ENCODE results near the gene RPL18A.

Gene RPL18A

GRCh38 chr19:17821190-17821589 is 38.5 kb upstream of the RPL18A start, which contains the start of gene INSL3:
INSL3 (minus strand) TSS chr19:17821519; CDS start chr19:17821506, 13 bp downstream.
- Histone ChIP-seq H3K4me2 (ENCODE audit: low read length) (no peak within 1 kb of the TSS), H4K8ac (ENCODE audit: low read depth, low read length) (no peak within 1 kb of the TSS), H3K79me1 (ENCODE audit: low read length) (no peaks in the 10 kb centered on the region), H2BK120ac (ENCODE audit: low read depth, low read length) (no peak within 1 kb of the TSS), H2BK15ac (replicated peaks; ENCODE audit: low read depth) (no peak within 1 kb of the TSS), H3K9ac (ENCODE audit: low read length) (no peak within 1 kb of the TSS), H3K4me3 (ENCODE audit: low read length) (no peak within 1 kb of the TSS), H3K4ac (ENCODE audit: low read depth, low read length) (no peak within 1 kb of the TSS), H3K56ac (ENCODE audit: low read length) (no peak within 1 kb of the TSS), H2BK5ac (ENCODE audit: low read length) (no peak within 1 kb of the TSS), H3K36me3 (ENCODE audit: control insufficient read depth, insufficient read depth, low read length) (no peaks in the 10 kb centered on the region), H2AK5ac (ENCODE audit: low read length) (no peak within 1 kb of the TSS), H3K79me2 (ENCODE audit: control insufficient read depth, insufficient read depth, low read length) (no peaks in the 10 kb centered on the region), H3K23ac (ENCODE audit: low read length) (no peak within 1 kb of the TSS), H3K4me1 (ENCODE audit: control insufficient read depth, low read depth, low read length) (no peaks in the 10 kb centered on the region), H3K27me3 (ENCODE audit: insufficient read depth, low read length, poor library complexity) (no peaks in the 10 kb centered on the region), H3K27ac (ENCODE audit: low read depth, low read length) (no peak within 1 kb of the TSS), H4K5ac (ENCODE audit: low read length) (no peak within 1 kb of the TSS), H3K18ac (ENCODE audit: low read length) (no peak within 1 kb of the TSS)
- WGBS (ENCODE audit: extremely low coverage, insufficient coverage, low lambda C conversion rate): no CpG with 5 or more reads among the region's 34 CpGs
- no peak for DNase-seq

- no peak overlapping the region for H4K5ac ChIP-seq (ENCODE audit: low read length)
- H3K4me3 ChIP-seq (ENCODE audit: low read length): no peak overlapping the region
- no peak overlapping the region for H4K8ac ChIP-seq (ENCODE audit: low read depth, low read length)
- H3K56ac ChIP-seq (ENCODE audit: low read length): no peak overlapping the region
- H3K79me2 ChIP-seq (ENCODE audit: control insufficient read depth, insufficient read depth, low read length): no peaks in the 10 kb centered on the region
- no peak overlapping the region for H3K23ac ChIP-seq (ENCODE audit: low read length)
- no peak overlapping the region for H3K4me2 ChIP-seq (ENCODE audit: low read length)
- no peak overlapping the region for H2BK5ac ChIP-seq (ENCODE audit: low read length)
- no peak overlapping the region for H3K9ac ChIP-seq (ENCODE audit: low read length)
- no CpG with 5 or more reads among the region's 8 CpGs for WGBS (ENCODE audit: extremely low coverage, insufficient coverage, low lambda C conversion rate)
- H3K27ac ChIP-seq (ENCODE audit: low read depth, low read length): no peak overlapping the region
- H3K27me3 ChIP-seq (ENCODE audit: insufficient read depth, low read length, poor library complexity): no peaks in the 10 kb centered on the region
- no peaks in the 10 kb centered on the region for H3K4me1 ChIP-seq (ENCODE audit: control insufficient read depth, low read depth, low read length)
- H3K18ac ChIP-seq (ENCODE audit: low read length): no peak overlapping the region
- H2BK15ac ChIP-seq (replicated peaks; ENCODE audit: low read depth): no peak overlapping the region
- no peak overlapping the region for H3K4ac ChIP-seq (ENCODE audit: low read depth, low read length)
- H3K36me3 ChIP-seq (ENCODE audit: control insufficient read depth, insufficient read depth, low read length): no peaks in the 10 kb centered on the region
- H3K79me1 ChIP-seq (ENCODE audit: low read length): no peaks in the 10 kb centered on the region
- H2BK120ac ChIP-seq (ENCODE audit: low read depth, low read length): no peak overlapping the region
- no peak overlapping the region for H2AK5ac ChIP-seq (ENCODE audit: low read length)
- DNase-seq: no peak
These were observed 35.4 kb upstream of the RPL18A start for GRCh38 chr19:17824339-17824738.

- Histone ChIP-seq H3K18ac (ENCODE audit: low read length) (no peak overlapping the region), H3K4me2 (ENCODE audit: low read length) (no peak overlapping the region), H2AK5ac (ENCODE audit: low read length) (no peak overlapping the region), H2BK15ac (replicated peaks; ENCODE audit: low read depth) (no peak overlapping the region), H3K4ac (ENCODE audit: low read depth, low read length) (no peak overlapping the region), H3K9ac (ENCODE audit: low read length) (no peak overlapping the region), H3K27me3 (ENCODE audit: insufficient read depth, low read length, poor library complexity) (no peaks in the 10 kb centered on the region), H4K5ac (ENCODE audit: low read length) (no peak overlapping the region), H3K27ac (ENCODE audit: low read depth, low read length) (no peak overlapping the region), H3K4me1 (ENCODE audit: control insufficient read depth, low read depth, low read length) (no peaks in the 10 kb centered on the region), H3K79me1 (ENCODE audit: low read length) (no peaks in the 10 kb centered on the region), H3K36me3 (ENCODE audit: control insufficient read depth, insufficient read depth, low read length) (no peaks in the 10 kb centered on the region), H3K56ac (ENCODE audit: low read length) (no peak overlapping the region), H3K4me3 (ENCODE audit: low read length) (no peak overlapping the region), H2BK120ac (ENCODE audit: low read depth, low read length) (no peak overlapping the region), H2BK5ac (ENCODE audit: low read length) (no peak overlapping the region), H3K79me2 (ENCODE audit: control insufficient read depth, insufficient read depth, low read length) (no peaks in the 10 kb centered on the region), H3K23ac (ENCODE audit: low read length) (no peak overlapping the region), H4K8ac (ENCODE audit: low read depth, low read length) (no peak overlapping the region)
- WGBS (ENCODE audit: extremely low coverage, insufficient coverage, low lambda C conversion rate): no CpG with 5 or more reads among the region's 13 CpGs
- DNase-seq: no peak
These were observed 33.1 kb upstream of the RPL18A start for GRCh38 chr19:17826508-17827056.

- Histone ChIP-seq H2BK120ac (ENCODE audit: low read depth, low read length) (no peak overlapping the region), H3K56ac (ENCODE audit: low read length) (peak overlapping the region; percentile 72), H2BK15ac (replicated peaks; ENCODE audit: low read depth) (no peak overlapping the region), H3K79me2 (ENCODE audit: control insufficient read depth, insufficient read depth, low read length) (no peaks in the 10 kb centered on the region), H3K27me3 (ENCODE audit: insufficient read depth, low read length, poor library complexity) (no peaks in the 10 kb centered on the region), H3K4ac (ENCODE audit: low read depth, low read length) (peak overlapping the region; percentile 1), H2AK5ac (ENCODE audit: low read length) (no peak overlapping the region), H3K23ac (ENCODE audit: low read length) (no peak overlapping the region), H4K8ac (ENCODE audit: low read depth, low read length) (no peak overlapping the region), H2BK5ac (ENCODE audit: low read length) (no peak overlapping the region), H3K18ac (ENCODE audit: low read length) (no peak overlapping the region), H3K79me1 (ENCODE audit: low read length) (no peaks in the 10 kb centered on the region), H3K4me3 (ENCODE audit: low read length) (peak overlapping the region; percentile 6), H4K5ac (ENCODE audit: low read length) (no peak overlapping the region), H3K4me1 (ENCODE audit: control insufficient read depth, low read depth, low read length) (no peaks in the 10 kb centered on the region), H3K27ac (ENCODE audit: low read depth, low read length) (no peak overlapping the region), H3K36me3 (ENCODE audit: control insufficient read depth, insufficient read depth, low read length) (no peaks in the 10 kb centered on the region), H3K9ac (ENCODE audit: low read length) (peak overlapping the region; percentile 54), H3K4me2 (ENCODE audit: low read length) (peak overlapping the region; percentile 41)
- WGBS (ENCODE audit: extremely low coverage, insufficient coverage, low lambda C conversion rate): no CpG with 5 or more reads among the region's 29 CpGs
- DNase-seq: peak; percentile 95
These were observed 29.7 kb upstream of the RPL18A start for GRCh38 chr19:17829855-17830566.

- no peaks in the 10 kb centered on the region for H3K36me3 ChIP-seq (ENCODE audit: control insufficient read depth, insufficient read depth, low read length)
- no peaks in the 10 kb centered on the region for H3K79me2 ChIP-seq (ENCODE audit: control insufficient read depth, insufficient read depth, low read length)
- no peak overlapping the region for H2BK15ac ChIP-seq (replicated peaks; ENCODE audit: low read depth)
- H3K4me1 ChIP-seq (ENCODE audit: control insufficient read depth, low read depth, low read length): no peaks in the 10 kb centered on the region
- no peak overlapping the region for H4K5ac ChIP-seq (ENCODE audit: low read length)
- peak overlapping the region; percentile 75 for H3K56ac ChIP-seq (ENCODE audit: low read length)
- no peak overlapping the region for H2BK5ac ChIP-seq (ENCODE audit: low read length)
- no peak overlapping the region for H4K8ac ChIP-seq (ENCODE audit: low read depth, low read length)
- DNase-seq: peak; percentile 94
- H3K9ac ChIP-seq (ENCODE audit: low read length): peak overlapping the region; percentile 39
- H3K27ac ChIP-seq (ENCODE audit: low read depth, low read length): no peak overlapping the region
- no peaks in the 10 kb centered on the region for H3K27me3 ChIP-seq (ENCODE audit: insufficient read depth, low read length, poor library complexity)
- H2BK120ac ChIP-seq (ENCODE audit: low read depth, low read length): no peak overlapping the region
- peak overlapping the region; percentile 41 for H3K4me2 ChIP-seq (ENCODE audit: low read length)
- WGBS (ENCODE audit: extremely low coverage, insufficient coverage, low lambda C conversion rate): no CpG with 5 or more reads among the region's 50 CpGs
- H3K4ac ChIP-seq (ENCODE audit: low read depth, low read length): no peak overlapping the region
- peak overlapping the region; percentile 6 for H3K4me3 ChIP-seq (ENCODE audit: low read length)
- no peak overlapping the region for H2AK5ac ChIP-seq (ENCODE audit: low read length)
- H3K79me1 ChIP-seq (ENCODE audit: low read length): no peaks in the 10 kb centered on the region
- H3K23ac ChIP-seq (ENCODE audit: low read length): no peak overlapping the region
- no peak overlapping the region for H3K18ac ChIP-seq (ENCODE audit: low read length)
These were observed 28.9 kb upstream of the RPL18A start for GRCh38 chr19:17830567-17831418.

Data from mesendoderm (in vitro differentiated cells).